Small intestine (tissue), 7 donors: ENCODE measurements around the gene HOXA3. TPM values are rescaled to one million over a fixed set of nuclear protein-coding genes. Genes with fewer than 3 reads are reported as not detected.

Experiments
- DNase-seq, 2 donors: peaks; one replicate each; pipeline versions ENCODE4 v3.0.0 to v3.0.0-alpha.2; 2013
- FAIRE-seq: peaks from 2 replicates; lab custom pipeline; 2012; peaks lifted over from hg19 to GRCh38; lab: Jason Lieb, UNC
- H3K27ac ChIP-seq, 3 donors: one replicate each; pipeline ENCODE4 v1.5.1; 2013; ENCODE audit warnings: low read length in 2 of 3, mild to moderate bottlenecking in 2 of 3, control low read depth in 1 of 3, inconsistent platforms in 1 of 3, low read depth in 1 of 3, moderate library complexity in 1 of 3
- H3K27me3 ChIP-seq, 3 donors: one replicate each; pipeline ENCODE4 v1.6.1; 2013; ENCODE audit warnings: low read length in 3 of 3, inconsistent platforms in 1 of 3; ENCODE audit not compliant: control insufficient read depth in 3 of 3, insufficient read depth in 3 of 3
- H3K36me3 ChIP-seq, 3 donors: one replicate each; pipeline ENCODE4 v1.6.1; 2013; ENCODE audit warnings: low read length in 3 of 3, inconsistent platforms in 1 of 3, low read depth in 1 of 3, mild to moderate bottlenecking in 1 of 3, moderate library complexity in 1 of 3; ENCODE audit not compliant: control insufficient read depth in 3 of 3, insufficient read depth in 2 of 3
- H3K4me1 ChIP-seq, 3 donors: one replicate each; pipeline ENCODE4 v1.6.1; 2013; ENCODE audit warnings: low read length in 2 of 3, inconsistent platforms in 1 of 3, low read depth in 1 of 3, mild to moderate bottlenecking in 1 of 3, moderate library complexity in 1 of 3; ENCODE audit not compliant: control insufficient read depth in 3 of 3, insufficient read depth in 2 of 3
- H3K4me3 ChIP-seq, 3 donors: one replicate each; pipeline ENCODE4 v1.5.1; 2013; ENCODE audit warnings: low read length in 3 of 3, control low read depth in 1 of 3, inconsistent platforms in 1 of 3, low read depth in 1 of 3, mild to moderate bottlenecking in 1 of 3, moderate library complexity in 1 of 3
- H3K9me3 ChIP-seq, 2 donors: one replicate each; pipeline ENCODE4 v1.6.1; 2013; ENCODE audit warnings: low read depth in 1 of 2, low read length in 1 of 2; ENCODE audit not compliant: control insufficient read depth in 2 of 2, insufficient read depth in 1 of 2
- WGBS, 3 donors: extraction: QIAGEN DNeasy Blood & Tissue Kit; methylation state at CpG; one replicate each; pipeline ENCODE4 v1.1.7; 2013; 5-methylcytosine and 5-hydroxymethylcytosine counted together
- polyA plus RNA-seq, 4 donors: library from polyadenylated mRNA; stranded (reverse) in 3 of 4; unstranded in 1 of 4; fragments of 200-250 nt in 3 of 4; fragments of 120-200 nt in 1 of 4; gene quantifications; one replicate each; pipeline versions ENCODE4 v1.2.1 to v1.2.3, GENCODE V29; 2013
- donor health status: healthy with polysubstance abuse.
- donor health status: control.
- donor health status: control.
- donor health status: Bipolar disorder and iron deficiency.
- donor health status: healthy.

Gene HOXA3
- polyA plus RNA-seq, 4 donors, result 0.45 to 47.4 (median 1.9) TPM

DNA sequence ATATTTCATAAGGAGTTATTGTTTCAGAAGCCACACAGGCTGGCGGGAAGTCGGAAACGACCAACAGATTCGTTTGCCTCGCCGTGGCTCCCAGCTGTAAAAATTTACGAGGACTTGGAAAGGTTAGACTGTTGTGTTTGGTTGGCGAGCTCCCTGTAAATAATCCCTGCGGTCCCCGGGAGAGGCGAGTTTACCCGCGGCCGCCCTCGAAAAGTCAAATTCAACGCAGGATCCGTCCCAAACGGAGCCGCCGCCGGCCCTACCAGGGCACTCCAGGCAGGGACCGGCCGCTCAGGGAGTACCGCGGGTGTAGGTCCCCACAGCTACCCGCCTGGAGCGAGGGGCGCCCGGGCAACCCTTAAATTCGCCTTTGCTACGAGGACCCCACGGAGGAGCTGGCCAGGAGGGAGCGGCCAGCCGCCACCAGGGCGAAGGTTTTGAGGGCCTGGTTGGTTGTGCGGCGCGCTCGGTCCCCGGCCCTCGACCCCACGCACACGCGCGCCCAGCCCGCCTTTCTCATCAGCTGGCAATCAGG, 13.7 kb upstream of the HOXA3 start:
- DNase-seq, result no peak
- Histone ChIP-seq H3K9me3 (peaks cover 0 to 19% of the 10 kb centered on the region in 2 donors), H3K27ac (peak overlapping the region in 1 of 3 donors; percentile 54), H3K4me1 (peaks cover 0 to 5% (median 0%) of the 10 kb centered on the region in 3 donors), H3K4me3 (peak overlapping the region in 2 of 3 donors; percentile 40 to 68), H3K27me3 (peaks cover 12 to 95% (median 73%) of the 10 kb centered on the region in 3 donors), H3K36me3 (peaks cover 0 to 12% (median 0%) of the 10 kb centered on the region in 3 donors)
- WGBS, 3 donors, result 7 to 21% (median 11%) methylated on average over 41 to 46 of the region's 46 CpGs
- no peak for FAIRE-seq

DNA sequence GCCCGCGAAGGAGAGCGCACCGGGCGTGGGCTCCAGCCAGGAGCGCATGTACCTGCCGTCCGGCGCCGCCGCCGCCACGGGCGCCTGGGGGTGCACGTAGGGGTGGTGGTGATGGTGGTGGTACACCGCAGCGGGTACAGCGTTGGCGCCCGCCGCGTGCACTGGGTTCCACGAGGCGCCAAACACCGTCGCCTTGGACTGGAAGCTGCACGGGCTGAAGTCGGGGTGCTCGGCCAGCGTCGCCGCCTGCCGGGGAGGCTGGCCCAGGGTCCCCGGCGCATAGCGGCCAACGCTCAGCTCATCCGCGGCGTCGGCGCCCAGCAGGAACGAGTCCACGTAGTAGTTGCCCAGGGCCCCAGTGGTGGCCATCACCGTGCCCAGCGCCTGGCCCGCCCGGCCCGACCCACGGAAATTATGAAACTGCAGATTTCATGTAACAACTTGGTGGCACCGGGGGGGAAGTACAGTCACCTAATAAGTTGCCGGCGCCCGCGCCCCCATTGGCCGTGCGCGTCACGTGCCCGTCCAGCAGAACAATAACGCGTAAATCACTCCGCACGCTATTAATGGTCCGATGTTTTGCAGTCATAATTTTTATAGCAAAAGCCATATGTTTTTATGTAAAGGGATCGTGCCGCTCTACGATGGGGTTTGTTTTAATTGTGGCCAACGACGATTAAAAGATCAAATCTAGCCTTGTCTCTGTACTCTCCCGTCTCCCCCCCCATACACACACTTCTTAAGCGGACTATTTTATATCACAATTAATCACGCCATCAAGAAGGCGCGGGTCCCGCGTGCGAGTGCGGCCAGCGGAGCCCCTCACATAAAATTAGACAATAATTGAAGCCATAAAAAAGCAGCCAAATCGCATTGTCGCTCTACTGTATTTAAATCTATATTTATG, 13.0 kb upstream of the HOXA3 start, which contains the start of gene HOXA9:
Gene HOXA9 (minus strand): TSS at position 449 of the 907 bp plus-strand sequence. CDS start 80 bp downstream, at position 369.
- peaks cover 0 to 7% (median 0%) of the 10 kb centered on the region in 3 donors for H3K4me1 ChIP-seq
- peak within 1 kb of the TSS in 1 of 3 donors; percentile 54 for H3K27ac ChIP-seq
- H3K27me3 ChIP-seq, result peaks cover 12 to 99% (median 73%) of the 10 kb centered on the region in 3 donors
- DNase-seq (peak in 1 of 2 donors; percentile 82), FAIRE-seq (no peak)
- H3K9me3 ChIP-seq, result peaks cover 0 to 19% of the 10 kb centered on the region in 2 donors
- H3K36me3 ChIP-seq, result peaks cover 0 to 12% (median 0%) of the 10 kb centered on the region in 3 donors
- H3K4me3 ChIP-seq, result peak within 1 kb of the TSS in 2 of 3 donors; percentile 40 to 68
- 6 to 14% (median 11%) methylated on average over 71 to 82 of the region's 82 CpGs for WGBS, 3 donors

DNA sequence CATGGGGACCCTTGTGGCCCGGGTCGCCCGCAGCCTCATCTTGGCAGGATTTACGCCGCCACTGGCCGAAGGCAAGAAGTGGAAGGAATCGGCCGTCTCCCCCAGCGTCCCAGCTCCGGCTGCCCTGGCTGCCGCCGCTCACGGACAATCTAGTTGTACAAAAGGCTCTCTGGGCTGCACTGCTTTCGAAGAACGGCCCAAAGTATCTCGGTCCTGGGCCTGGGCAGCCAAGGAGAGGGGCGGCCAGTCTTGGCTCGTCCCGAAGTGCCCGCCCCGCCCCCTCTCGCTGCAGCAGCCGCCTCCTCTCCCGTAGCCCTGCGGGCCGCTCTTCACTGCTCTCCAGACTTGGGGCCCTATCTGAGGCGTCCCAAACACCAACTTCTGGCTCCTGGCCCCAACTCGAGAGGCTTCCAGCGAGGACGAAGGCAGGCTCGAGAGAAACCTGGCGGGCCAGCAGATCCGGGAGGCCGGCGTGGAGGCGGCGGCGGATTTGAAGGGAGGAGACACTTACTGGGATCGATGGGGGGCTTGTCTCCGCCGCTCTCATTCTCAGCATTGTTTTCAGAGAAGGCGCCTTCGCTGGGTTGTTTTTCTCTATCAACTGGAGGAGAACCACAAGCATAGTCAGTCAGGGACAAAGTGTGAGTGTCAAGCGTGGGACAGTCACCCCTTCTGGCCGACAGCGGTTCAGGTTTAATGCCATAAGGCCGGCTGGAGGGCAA, 12.1 kb upstream of the HOXA3 start:
- 6 to 13% (median 7%) methylated on average over 47 of the region's 47 CpGs for WGBS, 3 donors
- Histone ChIP-seq H3K36me3 (peaks cover 0 to 12% (median 0%) of the 10 kb centered on the region in 3 donors), H3K4me3 (peak overlapping the region in 2 of 3 donors; percentile 40 to 68), H3K27me3 (peaks cover 12 to 99% (median 72%) of the 10 kb centered on the region in 3 donors), H3K9me3 (peaks cover 0 to 19% of the 10 kb centered on the region in 2 donors), H3K4me1 (peaks cover 0 to 11% (median 0%) of the 10 kb centered on the region in 3 donors), H3K27ac (peak overlapping the region in 1 of 3 donors; percentile 33)
- FAIRE-seq (no peak), DNase-seq (no peak)

DNA sequence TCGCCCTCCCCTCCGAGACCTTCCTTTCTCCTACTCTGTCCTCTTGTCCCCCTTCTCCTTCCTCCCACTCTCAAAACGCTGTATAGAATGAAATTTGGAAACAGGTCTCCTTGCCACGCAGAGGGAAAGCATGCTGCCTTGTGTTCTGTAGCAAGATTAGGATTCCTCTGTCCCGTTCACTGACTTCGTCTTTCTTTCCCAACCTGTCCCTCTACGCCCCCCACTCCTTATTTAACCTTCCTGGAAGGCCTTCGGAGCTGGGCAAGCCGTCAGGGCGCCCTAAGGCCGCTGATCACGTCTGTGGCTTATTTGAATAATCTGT, 11.6 kb upstream of the HOXA3 start:
- 13 to 33% (median 24%) methylated on average over 12 of the region's 12 CpGs for WGBS, 3 donors
- H3K27ac ChIP-seq, result peak overlapping the region in 1 of 3 donors; percentile 33
- H3K4me3 ChIP-seq, result peak overlapping the region in 2 of 3 donors; percentile 40 to 68
- H3K27me3 ChIP-seq, result peaks cover 10 to 99% (median 73%) of the 10 kb centered on the region in 3 donors
- DNase-seq (no peak), FAIRE-seq (no peak)
- H3K36me3 ChIP-seq, result peaks cover 0 to 9% (median 0%) of the 10 kb centered on the region in 3 donors
- H3K4me1 ChIP-seq, result peaks cover 0 to 11% (median 0%) of the 10 kb centered on the region in 3 donors
- H3K9me3 ChIP-seq, result peaks cover 0 to 17% of the 10 kb centered on the region in 2 donors

DNA sequence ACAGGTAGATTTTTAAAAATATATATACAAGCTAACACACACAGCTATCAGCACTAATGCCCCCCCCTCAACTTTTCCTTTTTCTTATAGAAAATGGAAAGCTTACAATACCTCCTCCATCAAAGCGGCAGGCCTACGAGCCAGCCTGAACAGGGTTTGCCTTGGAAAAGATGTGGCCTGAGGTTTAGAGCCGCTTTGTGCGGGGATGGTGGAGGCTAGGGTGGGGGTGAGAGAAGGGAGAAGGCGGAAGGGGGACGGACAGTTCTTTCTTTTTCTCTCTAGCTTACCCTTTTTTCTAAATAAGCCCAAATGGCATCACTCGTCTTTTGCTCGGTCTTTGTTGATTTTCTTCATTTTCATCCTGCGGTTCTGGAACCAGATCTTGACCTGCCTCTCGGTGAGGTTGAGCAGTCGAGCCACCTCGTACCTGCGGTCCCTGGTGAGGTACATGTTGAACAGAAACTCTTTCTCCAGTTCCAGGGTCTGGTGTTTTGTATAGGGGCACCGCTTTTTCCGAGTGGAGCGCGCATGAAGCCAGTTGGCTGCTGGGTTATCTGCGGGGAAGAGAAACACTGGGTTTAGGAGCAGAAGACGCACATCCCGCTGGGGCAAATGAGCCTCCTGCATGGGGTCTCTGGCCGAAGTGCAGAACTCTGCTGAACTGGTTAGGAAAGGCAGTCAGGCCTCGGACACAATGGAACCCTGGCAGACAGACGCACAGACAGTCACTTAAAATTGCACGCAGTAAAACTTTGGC, 11.1 kb upstream of the HOXA3 start:
- Histone ChIP-seq H3K4me1 (peaks cover 0 to 11% (median 0%) of the 10 kb centered on the region in 3 donors), H3K27me3 (peaks cover 7 to 99% (median 73%) of the 10 kb centered on the region in 3 donors), H3K4me3 (peak overlapping the region in 1 of 3 donors; percentile 40), H3K9me3 (peaks cover 0 to 16% of the 10 kb centered on the region in 2 donors), H3K27ac (peak overlapping the region in 1 of 3 donors; percentile 6), H3K36me3 (peaks cover 0 to 9% (median 0%) of the 10 kb centered on the region in 3 donors)
- FAIRE-seq (no peak), DNase-seq (no peak)
- WGBS, 3 donors, result 20 to 50% (median 35%) methylated on average over 24 of the region's 24 CpGs

DNA sequence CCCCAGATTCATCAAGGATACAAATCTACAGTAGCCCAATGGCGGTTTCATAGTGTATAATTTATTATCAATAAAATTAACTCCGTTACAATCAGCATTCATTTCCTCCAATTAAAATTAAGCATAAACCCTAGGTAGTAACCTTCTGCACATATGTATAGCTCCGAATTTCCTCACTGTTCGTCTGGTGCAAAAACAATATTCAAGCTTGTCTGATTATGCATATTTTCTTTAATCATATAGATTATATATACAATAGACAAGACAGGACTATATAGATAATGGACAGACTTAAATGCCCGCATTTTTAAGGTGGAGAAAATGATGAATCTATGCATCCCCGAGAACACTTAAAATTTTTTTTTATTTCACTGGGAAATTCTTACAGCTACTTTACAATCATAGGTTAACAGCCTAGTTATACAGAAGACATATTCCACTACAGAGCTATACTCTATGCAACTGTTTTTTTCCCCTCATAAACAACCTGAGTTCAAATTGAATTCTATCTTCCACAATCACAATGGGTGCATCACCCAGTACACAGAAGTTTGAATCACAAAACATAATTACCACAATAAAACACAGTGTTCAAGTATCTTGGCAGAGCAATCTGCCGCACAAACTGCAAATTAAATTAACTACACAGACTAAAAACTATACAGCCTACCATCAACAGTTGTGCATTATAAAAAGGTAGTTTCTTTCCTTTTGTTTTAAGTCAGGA, 10.3 kb upstream of the HOXA3 start:
- Histone ChIP-seq H3K4me1 (peaks cover 0 to 11% (median 0%) of the 10 kb centered on the region in 3 donors), H3K9me3 (peaks cover 0 to 17% of the 10 kb centered on the region in 2 donors), H3K36me3 (peaks cover 0 to 7% (median 0%) of the 10 kb centered on the region in 3 donors), H3K4me3 (no peak overlapping the region), H3K27me3 (peaks cover 10 to 99% (median 73%) of the 10 kb centered on the region in 3 donors), H3K27ac (peak overlapping the region in 1 of 3 donors; percentile 6)
- FAIRE-seq, result no peak
- no peak for DNase-seq
- WGBS, 3 donors, result 34 to 66% (median 50%) methylated on average over 7 of the region's 7 CpGs
